Measurements from ENCODE around the gene CDKAL1. TPM values are rescaled to one million over a fixed set of nuclear protein-coding genes. Genes with fewer than 3 reads are reported as not detected.

CDKAL1 gene
- total and polyA plus RNA-seq, 9 of the 15 experiments (the other 6 are each of a cell fraction or from before 2014, with no cell fraction given): 11.2 to 36.3 (median 20.1) TPM

- H4K20me1 ChIP-seq (replicated peaks; ENCODE audit: control insufficient read depth, insufficient read depth, low read length): no peaks in the 10 kb centered on the region
- no peaks in the 10 kb centered on the region for H3K36me3 ChIP-seq (ENCODE audit: control insufficient read depth, insufficient read depth, low read length)
- POLR2A ChIA-PET: interaction anchor here (0.7 kb wide), 1 partner anchor 17 kb away, joined by 4 read pairs; no protein-coding TSS in a partner anchor
- H3K9me1 ChIP-seq (ENCODE audit: control insufficient read depth, insufficient read depth, low read length): no peaks in the 10 kb centered on the region
- H2AFZ ChIP-seq (ENCODE audit: low read depth, low read length): no peak overlapping the region
- CTCF ChIA-PET (ENCODE audit: low intra/inter-chr PET ratio): no interaction called here
- H3K27me3 ChIP-seq (ENCODE audit: control insufficient read depth in 2 of 2, insufficient read depth in 2 of 2, low read length in 2 of 2): no peaks in the 10 kb centered on the region
- intact Hi-C loops (cut with micrococcal nuclease) (no loop called here), in situ Hi-C loops (cut with MboI) (no loop called here)
- no peak overlapping the region for H3K27ac ChIP-seq (ENCODE audit: extremely low read depth, low read depth, low read length)
- BruUV-seq (replicated peaks): no TSS peak
- WGBS (ENCODE audit: insufficient coverage, low coverage, missing lambda C conversion rate): 76% methylated on average over 3 of the region's 3 CpGs
- FAIRE-seq (no peak), DNase-seq (ENCODE audit: extremely low read depth in 1 of 4, low spot score in 3 of 4) (no peak), ATAC-seq (no peak)
- no peaks in the 10 kb centered on the region for H3K9me3 ChIP-seq (replicated peaks; ENCODE audit: control insufficient read depth, insufficient read depth, low read depth, low read length)
- no peak overlapping the region for H3K9ac ChIP-seq (ENCODE audit: insufficient read depth in 1 of 2, low read depth in 2 of 2, low read length in 2 of 2)
- no peaks in the 10 kb centered on the region for H3K4me1 ChIP-seq (replicated peaks in 1 of 2; ENCODE audit: control insufficient read depth in 2 of 2, insufficient read depth in 2 of 2, low read length in 2 of 2)
- no peak overlapping the region for H3K4me2 ChIP-seq (ENCODE audit: insufficient read depth, low read length)
- H3K79me2 ChIP-seq (ENCODE audit: control insufficient read depth, insufficient read depth, low read length): no peaks in the 10 kb centered on the region
- no peak overlapping the region for H3K4me3 ChIP-seq
- no peak for TF ChIP-seq ZNF398 (CRISPR knock-in tag; IDR thresholded peaks at IDR 0.05)
- TF ChIP-seq, protein P1, sequence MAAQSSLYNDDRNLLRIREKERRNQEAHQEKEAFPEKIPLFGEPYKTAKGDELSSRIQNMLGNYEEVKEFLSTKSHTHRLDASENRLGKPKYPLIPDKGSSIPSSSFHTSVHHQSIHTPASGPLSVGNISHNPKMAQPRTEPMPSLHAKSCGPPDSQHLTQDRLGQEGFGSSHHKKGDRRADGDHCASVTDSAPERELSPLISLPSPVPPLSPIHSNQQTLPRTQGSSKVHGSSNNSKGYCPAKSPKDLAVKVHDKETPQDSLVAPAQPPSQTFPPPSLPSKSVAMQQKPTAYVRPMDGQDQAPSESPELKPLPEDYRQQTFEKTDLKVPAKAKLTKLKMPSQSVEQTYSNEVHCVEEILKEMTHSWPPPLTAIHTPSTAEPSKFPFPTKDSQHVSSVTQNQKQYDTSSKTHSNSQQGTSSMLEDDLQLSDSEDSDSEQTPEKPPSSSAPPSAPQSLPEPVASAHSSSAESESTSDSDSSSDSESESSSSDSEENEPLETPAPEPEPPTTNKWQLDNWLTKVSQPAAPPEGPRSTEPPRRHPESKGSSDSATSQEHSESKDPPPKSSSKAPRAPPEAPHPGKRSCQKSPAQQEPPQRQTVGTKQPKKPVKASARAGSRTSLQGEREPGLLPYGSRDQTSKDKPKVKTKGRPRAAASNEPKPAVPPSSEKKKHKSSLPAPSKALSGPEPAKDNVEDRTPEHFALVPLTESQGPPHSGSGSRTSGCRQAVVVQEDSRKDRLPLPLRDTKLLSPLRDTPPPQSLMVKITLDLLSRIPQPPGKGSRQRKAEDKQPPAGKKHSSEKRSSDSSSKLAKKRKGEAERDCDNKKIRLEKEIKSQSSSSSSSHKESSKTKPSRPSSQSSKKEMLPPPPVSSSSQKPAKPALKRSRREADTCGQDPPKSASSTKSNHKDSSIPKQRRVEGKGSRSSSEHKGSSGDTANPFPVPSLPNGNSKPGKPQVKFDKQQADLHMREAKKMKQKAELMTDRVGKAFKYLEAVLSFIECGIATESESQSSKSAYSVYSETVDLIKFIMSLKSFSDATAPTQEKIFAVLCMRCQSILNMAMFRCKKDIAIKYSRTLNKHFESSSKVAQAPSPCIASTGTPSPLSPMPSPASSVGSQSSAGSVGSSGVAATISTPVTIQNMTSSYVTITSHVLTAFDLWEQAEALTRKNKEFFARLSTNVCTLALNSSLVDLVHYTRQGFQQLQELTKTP (IDR thresholded peaks at IDR 0.05; ENCODE audit: low read depth in 1 of 2, partially characterized antibody in 2 of 2): no peak
- TF ChIP-seq BRD9 (IDR thresholded peaks at IDR 0.05; ENCODE audit: low read depth, partially characterized antibody): no peak
- no peak for TF ChIP-seq SIN3B (IDR thresholded peaks at IDR 0.05; ENCODE audit: low read depth)
- no peak for TF ChIP-seq ZNF586 (CRISPR knock-in tag; conservative IDR thresholded peaks at IDR 0.05)
- no peak for TF ChIP-seq CBFA2T3 (IDR thresholded peaks at IDR 0.05)
- TF ChIP-seq CBX8 (IDR thresholded peaks at IDR 0.05; ENCODE audit: borderline replicate concordance, extremely low read depth, low read depth, low read length, poor library complexity, severe bottlenecking): no peak
- no peak for TF ChIP-seq NFE2L1 (tag; IDR thresholded peaks at IDR 0.05; ENCODE audit: borderline replicate concordance, low read depth)
- no peak for TF ChIP-seq ATF4 (CRISPR knock-in tag; IDR thresholded peaks at IDR 0.05)
- TF ChIP-seq THAP7 (CRISPR knock-in tag; IDR thresholded peaks at IDR 0.05): no peak
- no peak for TF ChIP-seq ARID2 (IDR thresholded peaks at IDR 0.05)
- no peak for TF ChIP-seq CXXC5 (CRISPR knock-in tag; IDR thresholded peaks at IDR 0.05)
- no peak for TF ChIP-seq ZNF253 (CRISPR knock-in tag; conservative IDR thresholded peaks at IDR 0.05)
Observed at GRCh38 chr6:20924911-20925543, 390.8 kb downstream of the CDKAL1 start.

Measured in K562 (cell line).